ENCODE measurements around the gene CIB4.

DNA sequence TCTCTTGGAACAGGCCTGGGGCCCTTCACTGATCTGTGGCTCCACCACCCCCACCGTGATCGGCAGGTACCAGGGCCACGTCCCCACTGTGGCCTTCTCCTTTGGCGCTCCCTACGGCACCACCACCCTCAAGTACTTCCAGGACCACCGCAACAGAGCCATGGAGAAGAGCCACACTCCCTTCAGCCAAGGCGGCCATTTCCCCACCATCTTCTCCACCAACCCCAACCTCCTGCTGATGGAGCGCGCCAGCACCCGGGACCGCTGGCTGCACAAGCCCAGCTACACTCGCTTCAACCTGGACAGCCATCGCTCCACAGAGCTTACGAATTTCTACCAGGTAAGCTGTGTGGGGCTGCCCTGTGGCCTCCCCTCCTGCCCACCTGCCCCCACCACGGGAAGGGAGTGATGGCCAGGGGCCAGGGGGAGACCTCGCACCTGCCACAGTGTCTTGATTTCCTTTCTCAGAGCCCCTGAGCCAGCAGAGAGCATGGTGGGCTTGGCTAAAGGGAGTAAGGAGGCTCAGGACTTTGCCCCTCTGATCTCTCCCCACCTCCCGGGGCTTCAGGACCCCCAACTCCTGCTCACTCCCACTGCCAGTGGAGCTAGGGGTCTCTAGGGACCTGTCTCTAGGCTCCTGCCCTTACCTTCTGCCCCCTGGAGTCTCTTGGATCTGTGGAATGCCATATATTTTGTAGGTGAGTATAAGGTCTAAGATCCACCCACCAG lies 65.2 kb downstream of the CIB4 start:
- TF ChIP-seq, protein P1, sequence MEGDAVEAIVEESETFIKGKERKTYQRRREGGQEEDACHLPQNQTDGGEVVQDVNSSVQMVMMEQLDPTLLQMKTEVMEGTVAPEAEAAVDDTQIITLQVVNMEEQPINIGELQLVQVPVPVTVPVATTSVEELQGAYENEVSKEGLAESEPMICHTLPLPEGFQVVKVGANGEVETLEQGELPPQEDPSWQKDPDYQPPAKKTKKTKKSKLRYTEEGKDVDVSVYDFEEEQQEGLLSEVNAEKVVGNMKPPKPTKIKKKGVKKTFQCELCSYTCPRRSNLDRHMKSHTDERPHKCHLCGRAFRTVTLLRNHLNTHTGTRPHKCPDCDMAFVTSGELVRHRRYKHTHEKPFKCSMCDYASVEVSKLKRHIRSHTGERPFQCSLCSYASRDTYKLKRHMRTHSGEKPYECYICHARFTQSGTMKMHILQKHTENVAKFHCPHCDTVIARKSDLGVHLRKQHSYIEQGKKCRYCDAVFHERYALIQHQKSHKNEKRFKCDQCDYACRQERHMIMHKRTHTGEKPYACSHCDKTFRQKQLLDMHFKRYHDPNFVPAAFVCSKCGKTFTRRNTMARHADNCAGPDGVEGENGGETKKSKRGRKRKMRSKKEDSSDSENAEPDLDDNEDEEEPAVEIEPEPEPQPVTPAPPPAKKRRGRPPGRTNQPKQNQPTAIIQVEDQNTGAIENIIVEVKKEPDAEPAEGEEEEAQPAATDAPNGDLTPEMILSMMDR (IDR thresholded peaks at IDR 0.05): no peak
- TF ChIP-seq, protein P2, sequence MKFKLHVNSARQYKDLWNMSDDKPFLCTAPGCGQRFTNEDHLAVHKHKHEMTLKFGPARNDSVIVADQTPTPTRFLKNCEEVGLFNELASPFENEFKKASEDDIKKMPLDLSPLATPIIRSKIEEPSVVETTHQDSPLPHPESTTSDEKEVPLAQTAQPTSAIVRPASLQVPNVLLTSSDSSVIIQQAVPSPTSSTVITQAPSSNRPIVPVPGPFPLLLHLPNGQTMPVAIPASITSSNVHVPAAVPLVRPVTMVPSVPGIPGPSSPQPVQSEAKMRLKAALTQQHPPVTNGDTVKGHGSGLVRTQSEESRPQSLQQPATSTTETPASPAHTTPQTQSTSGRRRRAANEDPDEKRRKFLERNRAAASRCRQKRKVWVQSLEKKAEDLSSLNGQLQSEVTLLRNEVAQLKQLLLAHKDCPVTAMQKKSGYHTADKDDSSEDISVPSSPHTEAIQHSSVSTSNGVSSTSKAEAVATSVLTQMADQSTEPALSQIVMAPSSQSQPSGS (CRISPR knock-in tag; IDR thresholded peaks at IDR 0.05; ENCODE audit: borderline replicate concordance, low read depth): no peak
- TF ChIP-seq TP53 (CRISPR knock-in tag; IDR thresholded peaks at IDR 0.05) (no peak), CREB1 (CRISPR knock-in tag; IDR thresholded peaks at IDR 0.05) (no peak), JUN (CRISPR knock-in tag; IDR thresholded peaks at IDR 0.05) (no peak), NFYB (CRISPR knock-in tag; conservative IDR thresholded peaks at IDR 0.05; ENCODE audit: low read depth) (no peak), ZNF121 (CRISPR knock-in tag; IDR thresholded peaks at IDR 0.05) (no peak), ELF4 (CRISPR knock-in tag; IDR thresholded peaks at IDR 0.05; ENCODE audit: low read depth) (no peak), TEAD1 (CRISPR knock-in tag; IDR thresholded peaks at IDR 0.05) (no peak), NFE2L1 (CRISPR knock-in tag; IDR thresholded peaks at IDR 0.05) (no peak)
- TF ChIP-seq, protein P3, sequence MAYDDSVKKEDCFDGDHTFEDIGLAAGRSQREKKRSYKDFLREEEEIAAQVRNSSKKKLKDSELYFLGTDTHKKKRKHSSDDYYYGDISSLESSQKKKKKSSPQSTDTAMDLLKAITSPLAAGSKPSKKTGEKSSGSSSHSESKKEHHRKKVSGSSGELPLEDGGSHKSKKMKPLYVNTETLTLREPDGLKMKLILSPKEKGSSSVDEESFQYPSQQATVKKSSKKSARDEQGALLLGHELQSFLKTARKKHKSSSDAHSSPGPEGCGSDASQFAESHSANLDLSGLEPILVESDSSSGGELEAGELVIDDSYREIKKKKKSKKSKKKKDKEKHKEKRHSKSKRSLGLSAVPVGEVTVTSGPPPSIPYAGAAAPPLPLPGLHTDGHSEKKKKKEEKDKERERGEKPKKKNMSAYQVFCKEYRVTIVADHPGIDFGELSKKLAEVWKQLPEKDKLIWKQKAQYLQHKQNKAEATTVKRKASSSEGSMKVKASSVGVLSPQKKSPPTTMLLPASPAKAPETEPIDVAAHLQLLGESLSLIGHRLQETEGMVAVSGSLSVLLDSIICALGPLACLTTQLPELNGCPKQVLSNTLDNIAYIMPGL (CRISPR knock-in tag; IDR thresholded peaks at IDR 0.05): no peak
- TF ChIP-seq, protein P4, sequence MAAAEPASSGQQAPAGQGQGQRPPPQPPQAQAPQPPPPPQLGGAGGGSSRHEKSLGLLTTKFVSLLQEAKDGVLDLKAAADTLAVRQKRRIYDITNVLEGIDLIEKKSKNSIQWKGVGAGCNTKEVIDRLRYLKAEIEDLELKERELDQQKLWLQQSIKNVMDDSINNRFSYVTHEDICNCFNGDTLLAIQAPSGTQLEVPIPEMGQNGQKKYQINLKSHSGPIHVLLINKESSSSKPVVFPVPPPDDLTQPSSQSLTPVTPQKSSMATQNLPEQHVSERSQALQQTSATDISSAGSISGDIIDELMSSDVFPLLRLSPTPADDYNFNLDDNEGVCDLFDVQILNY (CRISPR knock-in tag; IDR thresholded peaks at IDR 0.05): no peak

All from WTC11 (cell line).